ENCODE results near the gene ATP11A. TPM values are rescaled to one million over a fixed set of nuclear protein-coding genes. Genes with fewer than 3 reads are reported as not detected.

ATP11A gene
- total RNA-seq, 3 donors from 2014 or later: 22.1 to 27.2 (median 26.8) TPM

GRCh38 chr13:112776971-112777370 is 87.1 kb downstream of the ATP11A start:
- intact Hi-C loops (cut with DNase I; ENCODE audit: low total_unique reads): no loop called here
- TF ChIP-seq POLR2AphosphoS5 (IDR thresholded peaks at IDR 0.05) (no peak), POLR2A (IDR thresholded peaks at IDR 0.05) (no peak)
- TF ChIP-seq, protein P1, sequence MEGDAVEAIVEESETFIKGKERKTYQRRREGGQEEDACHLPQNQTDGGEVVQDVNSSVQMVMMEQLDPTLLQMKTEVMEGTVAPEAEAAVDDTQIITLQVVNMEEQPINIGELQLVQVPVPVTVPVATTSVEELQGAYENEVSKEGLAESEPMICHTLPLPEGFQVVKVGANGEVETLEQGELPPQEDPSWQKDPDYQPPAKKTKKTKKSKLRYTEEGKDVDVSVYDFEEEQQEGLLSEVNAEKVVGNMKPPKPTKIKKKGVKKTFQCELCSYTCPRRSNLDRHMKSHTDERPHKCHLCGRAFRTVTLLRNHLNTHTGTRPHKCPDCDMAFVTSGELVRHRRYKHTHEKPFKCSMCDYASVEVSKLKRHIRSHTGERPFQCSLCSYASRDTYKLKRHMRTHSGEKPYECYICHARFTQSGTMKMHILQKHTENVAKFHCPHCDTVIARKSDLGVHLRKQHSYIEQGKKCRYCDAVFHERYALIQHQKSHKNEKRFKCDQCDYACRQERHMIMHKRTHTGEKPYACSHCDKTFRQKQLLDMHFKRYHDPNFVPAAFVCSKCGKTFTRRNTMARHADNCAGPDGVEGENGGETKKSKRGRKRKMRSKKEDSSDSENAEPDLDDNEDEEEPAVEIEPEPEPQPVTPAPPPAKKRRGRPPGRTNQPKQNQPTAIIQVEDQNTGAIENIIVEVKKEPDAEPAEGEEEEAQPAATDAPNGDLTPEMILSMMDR (IDR thresholded peaks at IDR 0.05): no peak

DNA sequence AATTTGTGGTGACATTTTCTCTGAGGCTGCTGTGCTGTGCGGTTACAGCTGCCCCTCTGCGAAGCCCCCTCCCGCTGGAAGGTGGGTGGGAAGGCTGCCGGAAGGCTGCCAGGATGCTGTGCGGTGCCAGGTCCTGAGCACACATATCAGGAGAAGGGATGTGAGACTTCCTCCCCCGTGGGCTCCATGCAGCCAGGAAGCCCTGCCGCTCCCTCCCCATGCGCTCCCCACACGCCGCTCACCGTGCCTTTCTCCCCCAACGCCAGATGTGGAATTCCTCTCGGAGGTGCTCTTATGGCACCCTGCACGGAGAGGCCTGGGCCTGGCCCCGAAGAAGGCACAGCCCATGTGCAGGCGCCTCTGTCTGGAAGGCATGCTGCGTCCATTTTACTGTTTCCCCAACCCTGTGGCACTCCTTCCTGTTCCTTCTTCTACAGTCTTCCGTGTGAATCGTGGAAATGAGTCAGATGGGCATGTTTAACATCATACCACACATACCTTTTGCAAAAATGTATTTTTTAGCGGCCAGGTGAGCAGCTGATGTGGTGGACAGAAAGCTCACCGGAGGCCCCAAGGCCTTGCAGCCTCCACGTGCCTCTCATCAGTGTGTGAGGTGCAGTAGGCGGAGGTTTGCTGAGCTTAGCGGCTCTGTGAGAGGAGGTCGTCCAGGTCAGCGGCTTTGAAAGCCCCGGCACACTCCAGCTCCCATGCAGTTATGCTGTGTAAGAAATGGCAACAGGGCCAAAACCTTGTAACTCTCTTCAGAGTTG is 88.0 kb downstream of the ATP11A start:
- H3K4me3 ChIP-seq: no peak overlapping the region
- H3K27me3 ChIP-seq: no peaks in the 10 kb centered on the region
- no peak overlapping the region for H3K27ac ChIP-seq
- intact Hi-C loops (cut with DNase I; ENCODE audit: low total_unique reads): no loop called here
- H3K36me3 ChIP-seq: no peaks in the 10 kb centered on the region
- no peaks in the 10 kb centered on the region for H3K9me3 ChIP-seq
- peaks cover 0 to 3% of the 10 kb centered on the region in 2 donors for H3K4me1 ChIP-seq
- no peak for DNase-seq (ENCODE audit: low spot score in 2 of 2)
- TF ChIP-seq POLR2AphosphoS5 (IDR thresholded peaks at IDR 0.05) (no peak), POLR2A (IDR thresholded peaks at IDR 0.05) (no peak)
- TF ChIP-seq, protein P1 (IDR thresholded peaks at IDR 0.05): no peak

More at GRCh38 chr13:112776971-112777370, 87.1 kb downstream of the ATP11A start:
- Histone ChIP-seq H3K27ac (no peak overlapping the region), H3K4me3 (no peak overlapping the region), H3K36me3 (no peaks in the 10 kb centered on the region), H3K27me3 (no peaks in the 10 kb centered on the region), H3K9me3 (no peaks in the 10 kb centered on the region), H3K4me1 (no peaks in the 10 kb centered on the region)
- no peak for DNase-seq (ENCODE audit: low spot score in 2 of 2)

- H3K4me3 ChIP-seq: no peak overlapping the region
- no peaks in the 10 kb centered on the region for H3K36me3 ChIP-seq
- intact Hi-C loops (cut with DNase I; ENCODE audit: low total_unique reads): no loop called here
- TF ChIP-seq POLR2AphosphoS5 (IDR thresholded peaks at IDR 0.05): no peak
- TF ChIP-seq POLR2A (IDR thresholded peaks at IDR 0.05): no peak
- TF ChIP-seq, protein P1 (IDR thresholded peaks at IDR 0.05): no peak
- DNase-seq (ENCODE audit: low spot score in 2 of 2): no peak
- no peak overlapping the region for H3K27ac ChIP-seq
- H3K4me1 ChIP-seq: peaks cover 0 to 3% of the 10 kb centered on the region in 2 donors
- no peaks in the 10 kb centered on the region for H3K9me3 ChIP-seq
- no peaks in the 10 kb centered on the region for H3K27me3 ChIP-seq
Observed at GRCh38 chr13:112779856-112780604, 90.2 kb downstream of the ATP11A start.

DNA sequence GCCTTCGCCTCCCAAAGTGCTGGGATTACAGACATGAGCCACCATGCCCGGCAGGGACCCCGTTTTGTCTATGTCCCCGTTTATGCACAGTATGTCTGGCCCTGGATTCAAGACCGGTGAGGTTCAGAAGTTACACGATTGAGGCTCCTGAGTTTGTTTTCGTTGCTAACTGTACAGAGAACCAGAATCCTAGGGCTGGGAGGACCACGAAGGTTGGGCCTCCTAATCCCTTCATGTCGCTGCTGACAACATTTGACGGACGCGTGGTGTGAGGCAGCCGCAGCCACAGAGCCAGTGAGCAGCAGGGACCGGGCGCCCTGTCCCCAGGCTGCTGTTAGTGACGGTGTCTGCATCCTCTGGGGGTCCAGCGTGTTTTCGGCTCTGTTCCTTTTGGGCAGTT is 91.4 kb downstream of the ATP11A start:
- Histone ChIP-seq H3K36me3 (no peaks in the 10 kb centered on the region), H3K9me3 (no peaks in the 10 kb centered on the region), H3K4me3 (no peak overlapping the region), H3K27me3 (no peaks in the 10 kb centered on the region), H3K27ac (no peak overlapping the region), H3K4me1 (peaks cover 0 to 3% of the 10 kb centered on the region in 2 donors)
- no peak for DNase-seq (ENCODE audit: low spot score in 2 of 2)
- TF ChIP-seq POLR2A (IDR thresholded peaks at IDR 0.05): no peak
- TF ChIP-seq POLR2AphosphoS5 (IDR thresholded peaks at IDR 0.05): no peak
- TF ChIP-seq, protein P1 (IDR thresholded peaks at IDR 0.05): no peak
- intact Hi-C loops (cut with DNase I; ENCODE audit: low total_unique reads): no loop called here

DNA sequence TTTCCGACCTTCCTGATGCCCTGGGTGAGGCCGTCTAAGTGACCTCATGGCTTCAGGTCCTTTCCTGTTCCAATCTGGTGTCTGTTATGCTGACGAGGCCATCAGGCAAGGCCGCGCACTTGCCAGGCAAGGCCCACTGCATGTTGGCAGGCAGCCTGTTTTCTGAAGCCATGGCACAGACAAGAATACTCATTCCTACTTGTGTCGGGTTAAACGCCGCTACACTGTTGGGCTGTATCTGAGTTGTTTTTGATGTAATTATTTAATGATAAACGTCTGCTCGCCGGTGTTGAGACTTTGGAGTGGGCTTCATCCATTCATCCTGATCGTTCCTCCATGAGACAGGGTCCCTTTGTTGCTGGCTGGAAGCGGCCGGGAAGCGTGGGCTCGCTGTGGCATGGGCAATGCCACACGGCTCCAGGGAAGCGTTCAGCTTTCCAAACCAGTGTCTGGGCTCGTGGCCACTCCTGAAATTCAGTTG is 92.1 kb downstream of the ATP11A start:
- peak overlapping the region in 2 of 3 donors; percentile 11 to 21 for H3K4me3 ChIP-seq
- DNase-seq (ENCODE audit: low spot score in 2 of 2): no peak
- no peaks in the 10 kb centered on the region for H3K27me3 ChIP-seq
- no peaks in the 10 kb centered on the region for H3K36me3 ChIP-seq
- H3K9me3 ChIP-seq: no peaks in the 10 kb centered on the region
- intact Hi-C loops (cut with DNase I; ENCODE audit: low total_unique reads): no loop called here
- peaks cover 0 to 3% of the 10 kb centered on the region in 2 donors for H3K4me1 ChIP-seq
- H3K27ac ChIP-seq: no peak overlapping the region
- TF ChIP-seq, protein P1 (IDR thresholded peaks at IDR 0.05): no peak
- TF ChIP-seq POLR2AphosphoS5 (IDR thresholded peaks at IDR 0.05): no peak
- TF ChIP-seq POLR2A (IDR thresholded peaks at IDR 0.05): no peak
